Measurements from ENCODE around the gene HPCAL1. TPM values are rescaled to one million over a fixed set of nuclear protein-coding genes. Genes with fewer than 3 reads are reported as not detected.

Gene HPCAL1
- total RNA-seq, 6 experiments from 2014 or later = 23.1 to 68.8 (median 29.1) TPM

DNA sequence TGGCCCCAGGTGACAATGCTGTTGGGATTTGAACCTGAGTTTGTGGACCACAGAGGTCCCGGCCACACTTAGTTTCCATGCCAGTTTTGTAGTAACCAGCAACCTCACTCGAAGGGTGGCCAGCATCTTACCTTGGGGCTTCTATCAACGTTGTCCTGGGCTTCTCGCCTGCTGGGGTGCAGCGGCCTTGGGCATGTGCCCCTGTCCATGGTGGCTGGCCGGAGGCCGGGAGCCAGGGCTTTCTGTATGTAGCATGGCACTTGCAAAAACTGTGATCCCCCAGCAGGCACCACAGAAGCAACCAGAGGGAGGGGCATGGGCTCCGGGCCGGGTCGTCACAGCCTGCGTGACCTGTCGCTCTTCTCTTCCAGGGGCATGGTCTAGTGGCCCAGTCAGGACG, 93.8 kb downstream of the HPCAL1 start:
- WGBS (ENCODE audit: insufficient coverage, low coverage, low lambda C conversion rate, missing lambda C conversion rate) = no CpG with 5 or more reads among the region's 13 CpGs
- Histone ChIP-seq H3K4me1 (peaks cover 0 to 34% (median 16%) of the 10 kb centered on the region in 4 donors), H3K27me3 (no peaks in the 10 kb centered on the region), H3K9me3 (no peaks in the 10 kb centered on the region), H3K36me3 (no peaks in the 10 kb centered on the region), H3K27ac (no peak overlapping the region), H3K4me3 (no peak overlapping the region)
- intact Hi-C loops (cut with DNase I) = no loop called here
- TF ChIP-seq POLR2A (IDR thresholded peaks at IDR 0.05) (no peak), CTCF (IDR thresholded peaks at IDR 0.05) (no peak)
- DNase-seq (no peak), ATAC-seq (no peak)

DNA sequence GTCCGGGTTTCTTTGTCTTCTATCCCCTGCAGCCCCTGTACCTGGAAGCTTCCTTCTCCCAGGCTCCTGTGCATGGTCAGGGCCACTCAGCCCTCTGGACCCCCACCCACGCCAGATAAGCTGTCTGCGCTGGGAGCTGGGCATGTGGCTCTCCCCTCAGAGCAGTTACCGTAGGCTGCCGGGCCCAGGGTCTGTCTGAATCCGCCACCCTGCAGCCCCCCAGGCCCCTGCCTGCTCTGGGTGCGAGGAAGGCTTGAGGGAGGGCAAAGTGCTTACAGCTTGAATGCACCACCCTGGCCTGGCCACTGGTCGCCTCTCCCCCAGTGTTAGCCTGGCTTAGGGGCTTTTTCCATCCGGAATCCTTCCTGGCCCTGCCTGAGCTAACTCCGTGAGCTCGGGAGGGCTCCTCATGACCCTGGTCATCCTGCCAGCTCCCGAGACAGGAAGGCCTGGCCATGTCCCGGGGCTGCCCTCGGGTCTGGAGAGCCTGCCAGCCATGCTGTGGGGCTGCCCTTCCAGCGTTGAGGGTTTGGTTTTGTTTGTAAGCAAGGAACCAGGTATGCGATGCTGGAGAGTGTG, 94.7 kb downstream of the HPCAL1 start:
- H3K27me3 ChIP-seq = no peaks in the 10 kb centered on the region
- ATAC-seq (no peak), DNase-seq (no peak)
- TF ChIP-seq CTCF (IDR thresholded peaks at IDR 0.05) = no peak
- no peak for TF ChIP-seq POLR2A (IDR thresholded peaks at IDR 0.05)
- no peaks in the 10 kb centered on the region for H3K9me3 ChIP-seq
- H3K4me3 ChIP-seq = no peak overlapping the region
- H3K4me1 ChIP-seq = peaks cover 0 to 37% (median 19%) of the 10 kb centered on the region in 4 donors
- no peak overlapping the region for H3K27ac ChIP-seq
- H3K36me3 ChIP-seq = no peaks in the 10 kb centered on the region
- intact Hi-C loops (cut with DNase I) = no loop called here
- 80% methylated on average over 1 of the region's 16 CpGs for WGBS (ENCODE audit: insufficient coverage, low coverage, low lambda C conversion rate, missing lambda C conversion rate)

DNA sequence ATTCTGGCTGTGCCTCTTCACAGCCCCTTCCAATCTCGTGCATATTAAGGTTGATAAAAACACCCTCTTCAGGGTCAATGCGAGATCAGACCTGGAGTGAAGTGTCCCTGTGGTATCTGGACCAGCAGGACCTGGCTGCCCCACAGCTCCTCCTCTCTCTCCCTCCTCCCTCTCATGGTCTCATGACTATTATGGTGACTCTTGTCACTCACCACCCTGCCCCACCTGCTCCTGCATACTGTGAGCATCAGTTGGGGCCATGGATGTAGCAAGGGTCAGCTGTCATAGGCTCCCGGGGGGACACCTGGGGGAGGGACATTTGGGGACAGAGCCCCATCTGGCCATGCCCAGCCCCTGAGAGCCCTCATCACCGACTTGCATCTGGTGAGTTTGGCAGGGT, 95.2 kb downstream of the HPCAL1 start:
- H3K36me3 ChIP-seq = no peaks in the 10 kb centered on the region
- no peak for ATAC-seq
- intact Hi-C loops (cut with DNase I) = no loop called here
- no peak overlapping the region for H3K27ac ChIP-seq
- H3K4me3 ChIP-seq = no peak overlapping the region
- TF ChIP-seq CTCF (IDR thresholded peaks at IDR 0.05) (no peak), POLR2A (IDR thresholded peaks at IDR 0.05) (no peak)
- no peaks in the 10 kb centered on the region for H3K27me3 ChIP-seq
- no CpG with 5 or more reads among the region's 4 CpGs for WGBS (ENCODE audit: insufficient coverage, low coverage, low lambda C conversion rate, missing lambda C conversion rate)
- no peaks in the 10 kb centered on the region for H3K9me3 ChIP-seq
- DNase-seq = no peak
- peaks cover 0 to 37% (median 18%) of the 10 kb centered on the region in 4 donors for H3K4me1 ChIP-seq

DNA sequence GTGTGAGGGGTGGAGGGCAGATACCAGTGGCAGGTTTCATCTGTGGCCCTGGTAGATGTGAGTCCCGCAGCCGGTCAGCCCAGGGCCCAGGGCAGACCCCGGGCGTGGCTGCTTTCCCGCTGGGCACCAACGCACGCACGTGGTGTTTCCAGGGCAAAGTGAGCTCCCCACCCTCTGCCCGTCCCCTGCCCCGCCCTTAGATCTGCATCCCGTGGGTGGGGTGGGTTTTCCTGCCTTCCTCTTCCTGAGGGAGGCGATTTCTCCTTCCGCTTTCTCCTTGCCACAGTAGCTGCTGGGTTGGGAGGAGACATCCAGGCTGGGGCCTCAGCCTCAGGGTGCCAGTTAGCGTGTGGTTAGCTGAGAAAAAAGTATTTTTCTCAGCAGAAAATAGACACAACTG, 95.8 kb downstream of the HPCAL1 start:
- H3K9me3 ChIP-seq = no peaks in the 10 kb centered on the region
- intact Hi-C loops (cut with DNase I) = no loop called here
- ATAC-seq (no peak), DNase-seq (peak in 1 of 3 donors; percentile 48)
- H3K27me3 ChIP-seq = no peaks in the 10 kb centered on the region
- TF ChIP-seq CTCF (IDR thresholded peaks at IDR 0.05) = no peak
- peaks cover 0 to 34% (median 18%) of the 10 kb centered on the region in 4 donors for H3K4me1 ChIP-seq
- WGBS (ENCODE audit: insufficient coverage, low coverage, low lambda C conversion rate, missing lambda C conversion rate) = 54% methylated on average over 4 of the region's 14 CpGs
- H3K4me3 ChIP-seq = no peak overlapping the region
- no peak overlapping the region for H3K27ac ChIP-seq
- H3K36me3 ChIP-seq = no peaks in the 10 kb centered on the region

DNA sequence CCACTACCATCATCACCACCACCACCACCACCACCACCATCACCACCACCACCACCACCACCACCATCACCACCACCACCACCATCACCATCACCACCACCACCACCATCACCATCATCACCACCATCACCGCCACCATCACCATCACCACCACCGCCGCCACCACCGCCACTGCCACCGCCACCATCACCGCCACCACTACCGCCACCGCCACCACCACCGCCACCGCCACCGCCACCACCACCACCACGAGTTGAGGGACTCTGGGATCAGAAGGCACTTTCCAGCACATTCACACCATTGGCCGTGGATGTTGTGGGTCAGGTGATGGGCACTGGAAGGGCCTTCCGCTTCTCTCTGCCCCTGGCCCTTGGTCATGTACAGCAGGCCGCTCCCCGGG, 96.7 kb downstream of the HPCAL1 start:
- Histone ChIP-seq H3K9me3 (no peaks in the 10 kb centered on the region), H3K4me3 (no peak overlapping the region), H3K27ac (no peak overlapping the region), H3K4me1 (peaks cover 0 to 38% (median 18%) of the 10 kb centered on the region in 4 donors), H3K27me3 (no peaks in the 10 kb centered on the region), H3K36me3 (no peaks in the 10 kb centered on the region)
- 37% methylated on average over 14 of the region's 16 CpGs for WGBS (ENCODE audit: insufficient coverage, low coverage, low lambda C conversion rate, missing lambda C conversion rate)
- intact Hi-C loops (cut with DNase I) = no loop called here
- DNase-seq (no peak), ATAC-seq (no peak)
- TF ChIP-seq CTCF (IDR thresholded peaks at IDR 0.05) (no peak), POLR2A (IDR thresholded peaks at IDR 0.05) (no peak)

Measured in right lobe of liver (tissue), 6 donors.